ENCODE results near the gene PSME2.

- TF ChIP-seq CTCF (IDR thresholded peaks at IDR 0.05) (no peak), POLR2A (IDR thresholded peaks at IDR 0.05) (no peak)
These were observed 50.9 kb downstream of the PSME2 start for GRCh38 chr14:24095271-24096068.
